ENCODE data around the gene PES1.
A peak's percentile ranks its signal among the peaks of the same experiment; 100 is the strongest.
"Not testable (repeated sequence)": the region's sequence is repeated elsewhere in the genome, so short reads cannot be mapped to it uniquely, and the experiment has no call there.

PES1 gene

DNA sequence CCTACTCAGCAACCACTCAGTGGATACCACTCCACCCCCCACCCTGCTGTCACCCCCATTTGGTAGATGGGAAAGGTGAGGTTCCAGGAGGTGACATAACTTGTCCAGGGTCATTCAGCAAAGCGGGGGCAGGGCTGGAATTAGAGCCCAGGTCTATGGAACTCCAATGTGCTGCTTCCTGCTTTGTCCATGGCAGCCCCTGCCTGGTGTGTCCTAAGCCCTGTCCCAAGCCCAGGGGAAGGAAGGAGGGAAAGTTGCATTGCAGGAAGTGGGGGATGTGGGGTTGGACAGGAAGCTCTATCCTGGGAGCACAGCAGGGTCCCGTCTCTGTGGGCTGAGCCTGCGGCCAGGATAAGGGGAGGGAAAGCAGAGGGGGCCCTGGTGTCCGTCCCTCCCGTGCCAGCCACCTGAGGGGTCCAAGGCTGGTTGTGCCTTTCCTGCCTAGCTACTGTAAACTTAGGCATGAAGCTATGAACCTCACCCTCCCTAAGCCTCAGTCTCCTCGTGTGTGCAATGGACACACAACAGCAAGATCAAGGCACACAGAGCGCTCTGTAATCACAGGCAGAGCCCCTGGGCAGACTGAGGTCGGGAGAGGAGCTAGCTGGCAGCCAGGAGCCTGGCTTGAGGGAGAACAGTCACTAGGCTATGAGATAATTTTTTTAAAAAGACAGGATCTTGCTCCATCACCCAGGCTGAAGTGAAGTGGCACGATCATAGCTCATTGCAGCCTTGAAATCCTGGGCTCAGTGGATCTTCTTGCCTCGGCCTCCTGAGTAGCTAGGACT, 30.1 kb downstream of the PES1 start:
- DNase-seq (ENCODE audit: extremely low spot score) = no peak
- TF ChIP-seq, protein P1, sequence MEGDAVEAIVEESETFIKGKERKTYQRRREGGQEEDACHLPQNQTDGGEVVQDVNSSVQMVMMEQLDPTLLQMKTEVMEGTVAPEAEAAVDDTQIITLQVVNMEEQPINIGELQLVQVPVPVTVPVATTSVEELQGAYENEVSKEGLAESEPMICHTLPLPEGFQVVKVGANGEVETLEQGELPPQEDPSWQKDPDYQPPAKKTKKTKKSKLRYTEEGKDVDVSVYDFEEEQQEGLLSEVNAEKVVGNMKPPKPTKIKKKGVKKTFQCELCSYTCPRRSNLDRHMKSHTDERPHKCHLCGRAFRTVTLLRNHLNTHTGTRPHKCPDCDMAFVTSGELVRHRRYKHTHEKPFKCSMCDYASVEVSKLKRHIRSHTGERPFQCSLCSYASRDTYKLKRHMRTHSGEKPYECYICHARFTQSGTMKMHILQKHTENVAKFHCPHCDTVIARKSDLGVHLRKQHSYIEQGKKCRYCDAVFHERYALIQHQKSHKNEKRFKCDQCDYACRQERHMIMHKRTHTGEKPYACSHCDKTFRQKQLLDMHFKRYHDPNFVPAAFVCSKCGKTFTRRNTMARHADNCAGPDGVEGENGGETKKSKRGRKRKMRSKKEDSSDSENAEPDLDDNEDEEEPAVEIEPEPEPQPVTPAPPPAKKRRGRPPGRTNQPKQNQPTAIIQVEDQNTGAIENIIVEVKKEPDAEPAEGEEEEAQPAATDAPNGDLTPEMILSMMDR (IDR thresholded peaks at IDR 0.05; ENCODE audit: control extremely low read depth, extremely low read depth, low read depth, missing control alignments) = no peak
- POLR2A ChIA-PET = no interaction called here
- CTCF ChIA-PET = interaction anchor here (0.6 to 1.1 kb wide), 4 partner anchors 8 to 44 kb away, joined by 3 read pairs; no protein-coding TSS in a partner anchor

DNA sequence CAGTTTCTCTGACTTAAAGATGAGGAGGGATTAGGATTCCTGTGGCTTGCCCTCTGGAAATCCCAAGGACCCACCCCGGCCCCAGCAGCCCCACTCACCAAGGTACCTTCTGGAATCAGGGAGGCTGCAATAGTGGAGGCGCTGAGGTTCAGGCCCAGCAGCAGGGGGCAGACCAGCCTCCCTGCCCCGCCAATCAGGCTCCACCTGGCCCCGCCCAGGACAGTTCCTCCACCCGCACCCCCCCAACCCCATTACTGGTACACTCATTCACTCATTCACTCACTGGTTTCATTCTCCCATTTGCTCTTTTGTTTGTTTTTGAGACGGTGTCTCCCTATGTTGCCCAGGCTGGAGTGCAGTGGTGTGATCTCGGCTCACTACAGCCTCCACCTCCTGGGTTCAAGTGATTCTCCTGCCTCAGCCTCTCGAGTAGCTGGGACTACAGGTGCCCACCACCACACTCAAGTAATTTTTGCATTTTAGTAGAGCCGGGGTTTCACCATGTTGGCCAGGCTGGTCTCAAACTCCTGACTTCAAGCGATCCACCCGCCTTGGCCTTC, 31.0 kb downstream of the PES1 start:
- TF ChIP-seq, protein P1 (IDR thresholded peaks at IDR 0.05; ENCODE audit: control extremely low read depth, extremely low read depth, low read depth, missing control alignments) = peak; percentile 3
- POLR2A ChIA-PET = not testable (repeated sequence)
- CTCF ChIA-PET = interaction anchor here (0.6 to 1.1 kb wide), 2 partner anchors 40 to 45 kb away, joined by 3 read pairs; no protein-coding TSS in a partner anchor
- peak; percentile 45 for DNase-seq (ENCODE audit: extremely low spot score)

DNA sequence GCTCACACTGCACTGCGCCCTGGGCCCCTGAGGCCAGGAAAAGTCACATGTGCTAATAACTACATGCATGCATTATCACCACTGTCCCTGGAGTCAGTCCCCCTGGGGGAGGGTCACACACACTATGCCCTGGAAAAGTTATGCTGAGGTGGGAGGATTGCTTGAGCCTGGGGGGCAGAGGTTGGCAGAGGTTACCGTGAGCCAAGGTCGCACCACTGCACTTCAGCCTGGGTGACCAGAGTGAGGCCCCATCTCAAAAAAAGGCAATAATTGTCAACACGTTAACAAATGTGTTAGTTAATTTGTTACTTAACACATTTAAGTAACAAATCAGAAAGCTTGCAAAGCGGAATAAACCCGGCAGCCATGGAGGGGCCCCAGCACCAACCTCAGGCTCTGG, 31.8 kb downstream of the PES1 start:
- POLR2A ChIA-PET = no interaction called here
- CTCF ChIA-PET = no interaction called here
- DNase-seq (ENCODE audit: extremely low spot score) = no peak
- TF ChIP-seq, protein P1 (IDR thresholded peaks at IDR 0.05; ENCODE audit: control extremely low read depth, extremely low read depth, low read depth, missing control alignments) = no peak

DNA sequence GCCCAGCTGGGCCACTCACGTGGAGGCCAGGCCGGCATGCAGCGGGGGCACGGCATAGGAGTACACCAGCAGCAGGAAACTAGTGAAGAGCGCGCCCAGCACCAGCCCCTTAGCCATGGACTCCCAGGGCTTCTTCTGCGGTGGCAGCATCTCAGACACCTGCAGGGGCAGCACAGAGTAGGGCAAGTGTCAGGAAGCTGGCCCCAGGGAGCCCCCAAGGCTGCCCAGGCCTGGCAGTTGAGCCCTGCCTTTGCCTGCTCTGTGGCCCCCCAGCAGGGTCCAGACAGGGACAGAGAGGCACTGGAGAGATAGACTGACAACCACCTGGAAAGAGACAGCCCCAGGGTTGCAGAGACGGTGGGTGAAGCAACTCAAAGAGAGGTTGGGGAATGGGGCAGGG, 34.5 kb downstream of the PES1 start:
- ChIA-PET POLR2A (no interaction called here), CTCF (interaction anchor here (1.5 kb wide), 1 partner anchor 113 kb away, joined by 3 read pairs; no protein-coding TSS in a partner anchor)
- TF ChIP-seq, protein P1 (IDR thresholded peaks at IDR 0.05; ENCODE audit: control extremely low read depth, extremely low read depth, low read depth, missing control alignments) = no peak
- DNase-seq (ENCODE audit: extremely low spot score) = no peak

DNA sequence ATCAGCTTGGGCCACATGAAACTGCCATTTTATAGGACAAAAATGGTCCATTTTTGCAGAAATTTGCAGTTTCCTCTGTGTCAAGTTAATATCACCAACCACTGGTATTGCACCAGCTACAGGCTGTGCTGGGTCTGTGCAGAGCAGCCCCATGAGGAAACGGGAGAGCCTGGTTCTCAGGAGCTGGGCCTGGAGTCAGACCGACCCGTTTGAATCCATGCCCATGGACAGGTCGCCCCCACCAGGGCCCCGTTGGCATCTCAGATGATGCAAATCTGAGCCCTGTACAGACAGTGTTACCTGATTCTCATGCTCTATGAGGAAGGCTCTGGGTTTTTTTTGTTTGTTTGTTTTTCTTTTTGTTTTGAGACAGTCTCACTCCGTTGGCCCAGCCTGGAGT, 35.3 kb downstream of the PES1 start:
- POLR2A ChIA-PET = no interaction called here
- no peak for DNase-seq (ENCODE audit: extremely low spot score)
- TF ChIP-seq, protein P1 (IDR thresholded peaks at IDR 0.05; ENCODE audit: control extremely low read depth, extremely low read depth, low read depth, missing control alignments) = no peak
- CTCF ChIA-PET = no interaction called here

DNA sequence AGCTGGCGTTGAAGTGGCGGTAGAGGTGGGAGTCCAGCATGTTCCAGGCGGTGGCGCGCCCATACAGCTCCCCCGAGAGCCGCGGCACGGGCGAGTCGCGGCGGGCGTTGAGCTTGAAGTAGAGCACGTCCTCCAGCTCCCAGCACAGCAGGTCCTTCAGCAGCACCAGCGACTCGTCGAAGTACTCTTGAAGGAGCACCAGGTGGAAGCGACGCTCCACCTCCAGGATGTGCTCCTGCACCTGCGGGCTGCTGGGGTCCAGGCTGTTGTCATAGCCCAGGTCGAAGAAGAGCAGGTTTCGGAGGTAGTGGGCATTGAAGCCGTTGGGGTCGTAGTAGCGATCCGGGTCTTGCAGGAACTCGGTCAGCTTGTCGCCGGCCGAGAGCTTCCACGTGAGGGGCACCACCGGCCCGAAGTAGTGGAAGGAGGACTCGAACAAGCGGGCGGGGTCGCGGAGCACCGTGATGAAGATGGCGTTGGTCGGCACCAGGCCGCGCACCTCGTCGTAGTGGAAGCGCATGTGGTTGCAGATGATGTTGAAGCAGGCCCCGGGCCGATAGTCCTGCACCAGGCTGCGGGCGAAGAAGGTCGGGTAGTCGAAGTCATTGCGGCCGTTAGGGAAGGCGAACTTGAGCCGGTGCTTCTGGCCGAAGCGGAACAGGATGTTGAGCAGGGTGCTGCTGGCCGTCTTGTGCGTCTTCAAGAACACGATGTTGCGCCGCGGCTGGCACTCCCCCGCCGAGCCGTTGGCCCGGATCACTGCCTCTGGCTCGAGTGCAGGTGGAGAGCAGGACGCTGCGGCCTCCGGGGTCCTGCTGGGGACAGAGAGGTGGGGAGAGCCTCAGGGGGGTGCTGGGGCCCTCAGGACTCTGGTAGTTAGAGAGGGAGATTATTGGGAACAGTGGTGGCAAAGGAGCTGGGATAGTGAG, 36.2 kb downstream of the PES1 start:
- CTCF ChIA-PET = no interaction called here
- TF ChIP-seq, protein P1 (IDR thresholded peaks at IDR 0.05; ENCODE audit: control extremely low read depth, extremely low read depth, low read depth, missing control alignments) = no peak
- no peak for DNase-seq (ENCODE audit: extremely low spot score)
- POLR2A ChIA-PET = no interaction called here

Data from GM10248 (cell line).